Progenitor cell of endocrine pancreas (in vitro differentiated cells): ENCODE results near the gene ITGAL. TPM values are rescaled to one million over a fixed set of nuclear protein-coding genes. Genes with fewer than 3 reads are reported as not detected.

Experiments
- DNase-seq: peaks from one replicate; pipeline ENCODE4 v3.0.0; 2021; ENCODE audit warnings: low spot score; ENCODE audit not compliant: unreplicated experiment
- H3K27ac Mint-ChIP-seq: 2 replicates; pipeline ENCODE4 v1.8.0; 2021; ENCODE audit warnings: mild to moderate bottlenecking, moderate library complexity, mixed read lengths
- H3K27me3 Mint-ChIP-seq: 2 replicates; pipeline ENCODE4 v1.8.0; 2021; ENCODE audit warnings: mixed read lengths
- H3K36me3 Mint-ChIP-seq: 2 replicates; pipeline ENCODE4 v1.8.0; 2022; ENCODE audit warnings: mixed read lengths; ENCODE audit not compliant: insufficient read depth
- H3K4me1 Mint-ChIP-seq: 2 replicates; pipeline ENCODE4 v1.8.0; 2021; ENCODE audit warnings: low read depth, mixed read lengths
- H3K4me3 Mint-ChIP-seq: 2 replicates; pipeline ENCODE4 v1.8.0; 2021; ENCODE audit warnings: low read depth, mild to moderate bottlenecking, moderate library complexity, mixed read lengths
- H3K9me3 Mint-ChIP-seq: 2 replicates; pipeline ENCODE4 v1.8.0; 2021; ENCODE audit warnings: low read depth, mixed read lengths
- total RNA-seq: library from RNA; stranded (reverse); gene quantifications from 2 replicates; pipeline ENCODE4 v1.2.1, GENCODE V29; 2021
- TF ChIP-seq, protein P1 (sequence below): fragments of 200-600 bp; sonication (generic); IDR thresholded peaks from one replicate; pipeline ENCODE4 v1.5.0; 2021; ENCODE audit warnings: antibody characterized with exemption, mild to moderate bottlenecking; ENCODE audit not compliant: unreplicated experiment

The ITGAL gene
- total RNA-seq, 1 donor from 2014 or later = 0.53 TPM

- no peak overlapping the region for H3K4me3 Mint-ChIP-seq
- H3K9me3 Mint-ChIP-seq = peaks cover 4% of the 10 kb centered on the region
- DNase-seq = no peak
- TF ChIP-seq, protein P1, sequence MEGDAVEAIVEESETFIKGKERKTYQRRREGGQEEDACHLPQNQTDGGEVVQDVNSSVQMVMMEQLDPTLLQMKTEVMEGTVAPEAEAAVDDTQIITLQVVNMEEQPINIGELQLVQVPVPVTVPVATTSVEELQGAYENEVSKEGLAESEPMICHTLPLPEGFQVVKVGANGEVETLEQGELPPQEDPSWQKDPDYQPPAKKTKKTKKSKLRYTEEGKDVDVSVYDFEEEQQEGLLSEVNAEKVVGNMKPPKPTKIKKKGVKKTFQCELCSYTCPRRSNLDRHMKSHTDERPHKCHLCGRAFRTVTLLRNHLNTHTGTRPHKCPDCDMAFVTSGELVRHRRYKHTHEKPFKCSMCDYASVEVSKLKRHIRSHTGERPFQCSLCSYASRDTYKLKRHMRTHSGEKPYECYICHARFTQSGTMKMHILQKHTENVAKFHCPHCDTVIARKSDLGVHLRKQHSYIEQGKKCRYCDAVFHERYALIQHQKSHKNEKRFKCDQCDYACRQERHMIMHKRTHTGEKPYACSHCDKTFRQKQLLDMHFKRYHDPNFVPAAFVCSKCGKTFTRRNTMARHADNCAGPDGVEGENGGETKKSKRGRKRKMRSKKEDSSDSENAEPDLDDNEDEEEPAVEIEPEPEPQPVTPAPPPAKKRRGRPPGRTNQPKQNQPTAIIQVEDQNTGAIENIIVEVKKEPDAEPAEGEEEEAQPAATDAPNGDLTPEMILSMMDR = no peak
- peaks cover 5% of the 10 kb centered on the region for H3K36me3 Mint-ChIP-seq
- peaks cover 12% of the 10 kb centered on the region for H3K4me1 Mint-ChIP-seq
- peaks cover 3% of the 10 kb centered on the region for H3K27me3 Mint-ChIP-seq
- no peak overlapping the region for H3K27ac Mint-ChIP-seq
Measured at GRCh38 chr16:30562021-30562420, 89.5 kb downstream of the ITGAL start.

DNA sequence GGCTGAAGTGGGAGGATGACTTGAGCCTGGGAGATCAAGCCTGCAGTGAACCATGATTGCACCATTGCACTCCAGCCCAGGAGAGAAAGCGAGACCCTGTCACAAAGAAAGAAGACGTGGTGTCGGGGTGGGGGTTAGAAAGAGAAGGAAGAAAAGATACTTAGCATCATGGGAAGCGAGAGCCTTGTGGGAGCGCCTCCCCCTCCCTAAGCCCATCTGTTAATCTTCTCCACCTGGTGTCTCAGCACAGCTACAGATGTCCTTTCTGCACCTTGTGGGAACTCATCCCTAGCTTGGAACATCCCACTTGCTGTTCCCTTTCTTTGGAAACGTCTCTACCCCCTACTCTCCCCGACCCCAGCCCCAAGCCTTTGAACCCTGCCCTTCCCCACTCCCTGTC, 93.0 kb downstream of the ITGAL start:
- Mint-ChIP-seq H3K9me3 (no peaks in the 10 kb centered on the region), H3K27ac (peak overlapping the region; percentile 67), H3K4me1 (peaks cover 21% of the 10 kb centered on the region), H3K36me3 (peaks cover 2% of the 10 kb centered on the region), H3K4me3 (no peak overlapping the region), H3K27me3 (peaks cover 3% of the 10 kb centered on the region)
- DNase-seq = no peak
- TF ChIP-seq, protein P1 = no peak

DNA sequence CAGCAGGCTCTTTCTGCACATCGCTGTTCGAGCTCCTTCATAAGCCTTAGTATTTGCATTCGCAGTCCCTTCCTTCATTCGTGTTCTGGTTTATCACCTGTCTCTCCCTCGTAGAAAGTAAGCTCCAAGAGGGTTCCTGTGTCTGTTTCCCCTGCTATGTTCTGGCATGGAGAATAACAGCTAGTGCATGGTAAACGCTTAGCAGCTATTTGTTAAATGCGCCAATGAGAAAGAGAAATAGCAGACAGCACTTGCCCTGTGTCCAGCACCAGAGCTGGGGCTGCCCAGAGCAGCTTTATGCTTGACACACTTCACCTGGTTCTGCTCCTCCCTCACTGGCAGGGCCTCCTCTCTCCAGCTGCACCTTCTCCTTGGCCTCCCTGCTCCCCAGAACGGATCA, 93.4 kb downstream of the ITGAL start:
- H3K27ac Mint-ChIP-seq = peak overlapping the region; percentile 52
- DNase-seq = no peak
- H3K4me1 Mint-ChIP-seq = peaks cover 23% of the 10 kb centered on the region
- H3K36me3 Mint-ChIP-seq = peaks cover 1% of the 10 kb centered on the region
- no peak overlapping the region for H3K4me3 Mint-ChIP-seq
- peaks cover 2% of the 10 kb centered on the region for H3K27me3 Mint-ChIP-seq
- H3K9me3 Mint-ChIP-seq = no peaks in the 10 kb centered on the region
- TF ChIP-seq, protein P1 = no peak

DNA sequence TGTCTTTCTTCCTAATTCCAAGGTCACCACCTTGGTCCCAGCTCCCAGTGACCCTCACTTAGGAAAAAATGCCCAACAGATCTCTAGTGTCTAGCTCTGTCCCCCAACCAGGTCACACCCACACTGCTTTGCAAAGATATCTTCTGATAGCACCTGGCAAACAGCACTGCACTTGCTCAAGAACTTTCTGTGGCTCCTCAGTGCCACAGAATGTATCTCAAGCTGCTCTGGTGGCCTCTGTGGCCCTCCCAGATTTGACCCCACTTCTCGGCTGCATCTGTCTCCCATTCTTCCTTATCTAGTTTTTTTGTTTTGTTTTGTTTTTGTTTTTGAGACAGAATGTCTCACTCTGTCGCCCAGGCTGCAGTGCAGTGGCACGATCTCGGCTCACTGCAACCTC, 94.0 kb downstream of the ITGAL start:
- Mint-ChIP-seq H3K27ac (no peak overlapping the region), H3K9me3 (no peaks in the 10 kb centered on the region), H3K4me1 (peaks cover 24% of the 10 kb centered on the region), H3K36me3 (no peaks in the 10 kb centered on the region), H3K27me3 (no peaks in the 10 kb centered on the region), H3K4me3 (no peak overlapping the region)
- DNase-seq = no peak
- TF ChIP-seq, protein P1 = no peak

DNA sequence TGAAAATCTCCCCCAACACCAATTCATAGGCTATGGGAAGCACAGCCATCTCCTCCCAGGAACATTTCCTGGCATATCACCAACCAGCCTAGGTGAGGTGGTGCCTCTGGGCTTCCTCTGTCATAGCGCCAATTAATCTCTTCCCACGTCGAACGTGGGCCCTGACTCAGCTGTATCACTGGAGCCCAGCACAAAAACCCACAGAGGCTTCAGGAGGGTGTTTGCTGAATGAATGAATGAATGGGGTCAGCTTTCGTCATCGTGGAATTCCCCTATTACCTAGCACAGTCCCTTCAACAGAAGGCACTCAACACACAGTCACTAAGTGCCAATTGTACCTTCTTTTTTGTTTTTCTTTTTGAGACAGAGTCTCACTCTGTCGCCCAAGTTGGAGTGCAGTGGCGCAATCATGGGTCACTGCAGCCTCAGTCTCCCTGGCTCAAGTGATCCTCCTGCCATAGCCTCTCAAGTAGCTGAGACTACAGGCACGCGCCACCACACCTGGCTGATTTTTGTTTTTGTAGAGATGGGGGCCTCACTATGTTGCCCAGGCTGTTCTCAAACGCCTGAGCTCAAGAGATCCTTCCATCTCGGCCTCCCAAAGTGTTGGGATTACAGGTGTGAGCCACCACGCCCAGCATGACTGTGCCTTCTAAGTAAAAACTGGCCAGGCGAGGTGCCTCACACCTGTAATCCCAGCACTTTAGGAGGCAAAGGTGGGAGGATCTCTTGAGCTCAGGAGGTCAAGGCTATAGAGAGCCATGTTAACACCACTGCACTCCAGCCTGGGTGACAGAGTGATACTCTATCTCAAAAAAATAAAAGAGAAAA, 94.8 kb downstream of the ITGAL start:
- no peaks in the 10 kb centered on the region for H3K36me3 Mint-ChIP-seq
- no peak overlapping the region for H3K4me3 Mint-ChIP-seq

More for the DNA sequence above, 94.8 kb downstream of the ITGAL start:
- H3K27ac Mint-ChIP-seq = peak overlapping the region; percentile 90
- H3K9me3 Mint-ChIP-seq = no peaks in the 10 kb centered on the region
- no peaks in the 10 kb centered on the region for H3K27me3 Mint-ChIP-seq
- TF ChIP-seq, protein P1 = no peak
- DNase-seq = no peak
- H3K4me1 Mint-ChIP-seq = peaks cover 28% of the 10 kb centered on the region
